ENCODE data around the gene HYDIN. TPM values are rescaled to one million over a fixed set of nuclear protein-coding genes. Genes with fewer than 3 reads are reported as not detected.

The HYDIN gene
- total and polyA plus RNA-seq, 2 donors (not counting 1 experiment from before 2014, with no cell fraction given) = 0.54 to 1.7 TPM

DNA sequence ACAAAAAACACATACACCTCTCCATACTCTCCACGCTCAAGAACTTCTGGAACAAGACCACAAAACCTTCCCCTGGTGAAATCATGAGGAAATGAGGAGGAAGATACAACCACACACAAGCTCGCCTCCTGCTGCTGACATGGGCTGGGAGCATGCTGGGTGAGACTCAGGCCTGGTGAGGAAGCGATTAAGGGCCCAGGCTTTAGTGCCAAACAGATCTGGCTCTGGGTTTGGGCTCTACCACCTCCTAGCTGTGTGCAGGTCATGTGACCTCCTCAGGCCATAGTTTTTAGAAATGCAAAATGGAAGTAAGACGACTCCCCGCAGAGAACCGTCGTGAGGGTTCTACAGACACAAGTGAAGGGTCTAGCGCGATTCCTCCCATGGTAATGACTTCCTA, 470.9 kb downstream of the HYDIN start:
- Histone ChIP-seq H4K20me1 (ENCODE audit: control insufficient read depth, extremely low read depth, insufficient read depth, low read length) (no peaks in the 10 kb centered on the region), H3K79me2 (ENCODE audit: control insufficient read depth, insufficient read depth, low read length) (no peaks in the 10 kb centered on the region), H3K4me2 (ENCODE audit: extremely low read depth, insufficient read depth, low read length) (no peak overlapping the region), H3K27me3 (ENCODE audit: control insufficient read depth, insufficient read depth, low read length) (no peaks in the 10 kb centered on the region), H3K27ac (ENCODE audit: insufficient read depth, low read length) (peak overlapping the region; percentile 88), H3K36me3 (ENCODE audit: control insufficient read depth, insufficient read depth, low read length) (peaks cover 4% of the 10 kb centered on the region), H3K4me1 (ENCODE audit: control insufficient read depth, extremely low read depth, insufficient read depth, low read length) (peaks cover 19% of the 10 kb centered on the region), H3K4me3 (replicated peaks in 1 of 4; ENCODE audit: control extremely low read depth in 1 of 4, insufficient read depth in 1 of 4, low read depth in 3 of 4, low read length in 4 of 4) (no peak overlapping the region), H3K9me3 (ENCODE audit: control insufficient read depth, insufficient read depth, low read depth, low read length) (no peaks in the 10 kb centered on the region), H3K9ac (ENCODE audit: insufficient read depth, low read length) (no peak overlapping the region), H2AFZ (ENCODE audit: low read length) (no peak overlapping the region)
- TF ChIP-seq, protein P1, sequence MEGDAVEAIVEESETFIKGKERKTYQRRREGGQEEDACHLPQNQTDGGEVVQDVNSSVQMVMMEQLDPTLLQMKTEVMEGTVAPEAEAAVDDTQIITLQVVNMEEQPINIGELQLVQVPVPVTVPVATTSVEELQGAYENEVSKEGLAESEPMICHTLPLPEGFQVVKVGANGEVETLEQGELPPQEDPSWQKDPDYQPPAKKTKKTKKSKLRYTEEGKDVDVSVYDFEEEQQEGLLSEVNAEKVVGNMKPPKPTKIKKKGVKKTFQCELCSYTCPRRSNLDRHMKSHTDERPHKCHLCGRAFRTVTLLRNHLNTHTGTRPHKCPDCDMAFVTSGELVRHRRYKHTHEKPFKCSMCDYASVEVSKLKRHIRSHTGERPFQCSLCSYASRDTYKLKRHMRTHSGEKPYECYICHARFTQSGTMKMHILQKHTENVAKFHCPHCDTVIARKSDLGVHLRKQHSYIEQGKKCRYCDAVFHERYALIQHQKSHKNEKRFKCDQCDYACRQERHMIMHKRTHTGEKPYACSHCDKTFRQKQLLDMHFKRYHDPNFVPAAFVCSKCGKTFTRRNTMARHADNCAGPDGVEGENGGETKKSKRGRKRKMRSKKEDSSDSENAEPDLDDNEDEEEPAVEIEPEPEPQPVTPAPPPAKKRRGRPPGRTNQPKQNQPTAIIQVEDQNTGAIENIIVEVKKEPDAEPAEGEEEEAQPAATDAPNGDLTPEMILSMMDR (conservative IDR thresholded peaks at IDR 0.05 in 1 of 2, IDR thresholded peaks at IDR 0.05 in 1 of 2; ENCODE audit: low read depth in 1 of 2, low read length in 2 of 2) = no peak
- no peak for DNase-seq (ENCODE audit: low read depth in 2 of 2)

DNA sequence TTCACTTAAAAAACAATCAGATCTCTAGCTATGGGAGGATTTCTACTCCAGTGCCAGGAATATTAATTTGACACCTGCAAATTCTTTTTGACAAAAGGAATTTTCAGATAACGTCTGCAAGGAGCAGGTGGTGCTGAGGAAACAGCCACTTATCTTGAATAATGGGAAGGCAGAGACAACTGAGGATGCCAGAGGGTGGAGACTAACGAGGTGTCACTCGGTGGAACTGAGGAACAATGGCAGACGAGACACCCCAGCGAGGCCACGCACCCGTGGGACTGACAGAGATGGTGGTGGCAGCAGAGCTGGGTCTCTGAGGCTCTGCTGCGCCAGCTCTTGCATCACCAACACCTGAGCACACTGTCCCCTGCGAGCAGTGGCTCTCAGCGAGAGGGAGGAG, 471.7 kb downstream of the HYDIN start:
- Histone ChIP-seq H3K4me2 (ENCODE audit: extremely low read depth, insufficient read depth, low read length) (no peak overlapping the region), H3K4me3 (replicated peaks in 1 of 4; ENCODE audit: control extremely low read depth in 1 of 4, insufficient read depth in 1 of 4, low read depth in 3 of 4, low read length in 4 of 4) (no peak overlapping the region), H3K79me2 (ENCODE audit: control insufficient read depth, insufficient read depth, low read length) (no peaks in the 10 kb centered on the region), H3K9me3 (ENCODE audit: control insufficient read depth, insufficient read depth, low read depth, low read length) (no peaks in the 10 kb centered on the region), H3K27ac (ENCODE audit: insufficient read depth, low read length) (no peak overlapping the region), H3K9ac (ENCODE audit: insufficient read depth, low read length) (no peak overlapping the region), H4K20me1 (ENCODE audit: control insufficient read depth, extremely low read depth, insufficient read depth, low read length) (no peaks in the 10 kb centered on the region), H3K36me3 (ENCODE audit: control insufficient read depth, insufficient read depth, low read length) (peaks cover 4% of the 10 kb centered on the region), H2AFZ (ENCODE audit: low read length) (no peak overlapping the region), H3K27me3 (ENCODE audit: control insufficient read depth, insufficient read depth, low read length) (no peaks in the 10 kb centered on the region), H3K4me1 (ENCODE audit: control insufficient read depth, extremely low read depth, insufficient read depth, low read length) (peaks cover 21% of the 10 kb centered on the region)
- TF ChIP-seq EZH2 (IDR thresholded peaks at IDR 0.05; ENCODE audit: low read length, missing control alignments) = no peak
- TF ChIP-seq, protein P1 (conservative IDR thresholded peaks at IDR 0.05 in 1 of 2, IDR thresholded peaks at IDR 0.05 in 1 of 2; ENCODE audit: low read depth in 1 of 2, low read length in 2 of 2) = no peak
- no peak for DNase-seq (ENCODE audit: low read depth in 2 of 2)

Other genes starting within 250 kb of the HYDIN start
- gene CMTR2, start 58.7 kb upstream of the HYDIN start, total RNA-seq = 29.2 and 29.5 TPM in 2 replicates
- 18.0 and 22.1 TPM in 2 replicates for gene CMTR2, start 58.7 kb upstream of the HYDIN start, polyA plus RNA-seq
- 0.51 and 1.3 TPM in 2 replicates for gene CALB2, start 128.0 kb upstream of the HYDIN start, total RNA-seq
- gene CALB2, start 128.0 kb upstream of the HYDIN start, polyA plus RNA-seq = 0.58 and 1.2 TPM in 2 replicates
- gene TLE7, start 211.3 kb upstream of the HYDIN start, total RNA-seq = not detected in 2 replicates
- gene TLE7, start 211.3 kb upstream of the HYDIN start, polyA plus RNA-seq = not detected in 2 replicates
- 14.1 and 24.8 TPM in 2 replicates for gene ZNF23, start 231.5 kb upstream of the HYDIN start, total RNA-seq
- gene ZNF23, start 231.5 kb upstream of the HYDIN start, polyA plus RNA-seq = 11.8 and 12.2 TPM in 2 replicates

All from fibroblast of lung (primary cell).